GM12878 (cell line): ENCODE data around the gene ARHGAP22. TPM values are rescaled to one million over a fixed set of nuclear protein-coding genes. Genes with fewer than 3 reads are reported as not detected.

Source experiments
- ATAC-seq: fragments of 200-7000 bp; cut with Tn5 transposase; 3 replicates; pipeline ENCODE4 v1.9.1; 2020; ENCODE audit warnings: mild to moderate bottlenecking, moderate library complexity
- BruUV-seq: library from RNA; stranded (reverse); fragments of 400-500 nt; replicated peaks from 2 replicates; lab custom pipeline; 2021; lab: Mats Ljungman, UMichigan
- CTCF ChIA-PET: fragments of 300-600 bp; sonication (Branson Sonifier 250); formaldehyde crosslinking; extraction: SDS; loops from one replicate; lab custom pipeline; 2021; ENCODE audit warnings: inconsistent platforms; lab: Yijun Ruan, JAX
- POLR2A ChIA-PET: fragments of 350-600 bp; formaldehyde crosslinking; extraction: SDS; loops from one replicate; lab custom pipeline; 2021; ENCODE audit warnings: inconsistent platforms; lab: Charles Lee
- RAD21 ChIA-PET: fragments of 300-600 bp; sonication (Branson Sonifier 250); formaldehyde crosslinking; loops from one replicate; lab custom pipeline; 2023; ENCODE audit warnings: antibody characterized with exemption; ENCODE audit not compliant: unreplicated experiment; lab: Charles Lee
- SMC1A ChIA-PET: fragments of 300-600 bp; sonication (Branson Sonifier 250); formaldehyde crosslinking; loops from one replicate; lab custom pipeline; 2023; ENCODE audit not compliant: unreplicated experiment, uncharacterized antibody; lab: Charles Lee
- DNase-seq: peaks from one replicate; pipeline ENCODE4 v3.0.0-alpha.2; 2011; ENCODE audit warnings: low read depth, low spot score
- FAIRE-seq: peaks from 3 replicates; lab custom pipeline; 2011; peaks lifted over from hg19 to GRCh38; lab: Jason Lieb, UNC
- H2AFZ ChIP-seq: 2 replicates; pipeline ENCODE4 v1.6.0; 2011; ENCODE audit warnings: low read depth, low read length, control low read depth; ENCODE audit not compliant: control insufficient read depth
- H3K27ac ChIP-seq: 2 replicates; pipeline ENCODE4 v1.5.1; 2011; ENCODE audit warnings: control low read depth; ENCODE audit not compliant: control insufficient read depth, insufficient read depth
- H3K27me3 ChIP-seq, 2 experiments: replicated peaks in 1 of 2; 2 replicates each; pipeline versions ENCODE4 v1.6.0 to v1.6.1; 2011; ENCODE audit warnings: low read length in 1 of 2; ENCODE audit not compliant: control insufficient read depth in 2 of 2, insufficient read depth in 2 of 2
- H3K36me3 ChIP-seq, 2 experiments: 2 replicates each; pipeline ENCODE4 v1.5.1; 2011; ENCODE audit warnings: low read length in 1 of 2; ENCODE audit not compliant: control insufficient read depth in 2 of 2, insufficient read depth in 2 of 2
- H3K4me1 ChIP-seq: 2 replicates; pipeline ENCODE4 v1.6.1; 2011; ENCODE audit warnings: mild to moderate bottlenecking, low read length, moderate library complexity, mixed read lengths; ENCODE audit not compliant: control insufficient read depth, insufficient read depth
- H3K4me2 ChIP-seq: 2 replicates; pipeline ENCODE4 v1.6.0; 2011; ENCODE audit warnings: control low read depth; ENCODE audit not compliant: control insufficient read depth, insufficient read depth
- H3K4me3 ChIP-seq: fragments of 200-600 bp; sonication (generic); 2 replicates; pipeline ENCODE4 v1.5.1; 2016
- H3K79me2 ChIP-seq: 2 replicates; pipeline ENCODE4 v1.6.0; 2011; ENCODE audit warnings: low read length; ENCODE audit not compliant: control insufficient read depth, insufficient read depth
- H3K9ac ChIP-seq: 2 replicates; pipeline ENCODE4 v1.8.0; 2011; ENCODE audit warnings: low read length, control low read depth, mixed read lengths; ENCODE audit not compliant: control insufficient read depth, insufficient read depth
- H3K9me3 ChIP-seq: replicated peaks from 3 replicates; pipeline ENCODE4 v1.5.1; 2011; ENCODE audit warnings: mild to moderate bottlenecking, low read length; ENCODE audit not compliant: control insufficient read depth, insufficient read depth
- H4K20me1 ChIP-seq: 2 replicates; pipeline ENCODE4 v1.6.0; 2011; ENCODE audit not compliant: control insufficient read depth, insufficient read depth
- BMI1 ChIP-seq: fragments of 450-650 bp; IDR thresholded peaks from 2 replicates; pipeline ENCODE4 v1.6.1; 2016; ENCODE audit warnings: mild to moderate bottlenecking, moderate library complexity, borderline replicate concordance
- HDAC6 ChIP-seq: fragments of 200-600 bp; sonication (generic); IDR thresholded peaks from one replicate; pipeline ENCODE4 v1.8.0; 2017; ENCODE audit warnings: antibody characterized with exemption; ENCODE audit not compliant: unreplicated experiment
- IKZF2 ChIP-seq, 2 experiments: fragments of 450-650 bp; IDR thresholded peaks; 2 replicates each; pipeline ENCODE4 v1.6.1; 2017; ENCODE audit warnings: mild to moderate bottlenecking in 2 of 2, moderate library complexity in 2 of 2
- MEF2B ChIP-seq: fragments of 450-650 bp; IDR thresholded peaks from 2 replicates; pipeline ENCODE4 v1.6.1; 2018; ENCODE audit warnings: mild to moderate bottlenecking, moderate library complexity; ENCODE audit not compliant: partially characterized antibody, poor library complexity, severe bottlenecking
- MXI1 ChIP-seq: fragments of 150-350 bp; IDR thresholded peaks from 2 replicates; pipeline ENCODE4 v1.6.1; 2011; ENCODE audit warnings: low read depth, mild to moderate bottlenecking, inconsistent platforms, low read length, improper control_type of control experiment
- PAX5 ChIP-seq: IDR thresholded peaks from 2 replicates; pipeline ENCODE4 v1.6.1; 2011; ENCODE audit warnings: low read depth, low read length, borderline replicate concordance
- PAX8 ChIP-seq: fragments of 450-650 bp; IDR thresholded peaks from 2 replicates; pipeline ENCODE4 v1.6.1; 2017; ENCODE audit warnings: mild to moderate bottlenecking, moderate library complexity
- POLR2A ChIP-seq: IDR thresholded peaks from 2 replicates; pipeline ENCODE4 v1.6.1; 2011; ENCODE audit warnings: low read depth, mild to moderate bottlenecking, low read length
- SRF ChIP-seq, 2 experiments: IDR thresholded peaks; 2 replicates each; pipeline ENCODE4 v1.6.1; 2011; ENCODE audit warnings: low read depth in 2 of 2, low read length in 2 of 2, mild to moderate bottlenecking in 1 of 2, moderate library complexity in 1 of 2
- TBL1XR1 ChIP-seq: IDR thresholded peaks from 2 replicates; pipeline ENCODE4 v1.6.1; 2012; ENCODE audit warnings: low read depth, low read length, improper control_type of control experiment
- ZBTB4 ChIP-seq: fragments of 450-650 bp; formaldehyde crosslinking; IDR thresholded peaks from 2 replicates; pipeline ENCODE4 v1.4.0; 2022; ENCODE audit warnings: mild to moderate bottlenecking, moderate library complexity
- ZNF384 ChIP-seq: IDR thresholded peaks from 2 replicates; pipeline ENCODE4 v1.6.1; 2012; ENCODE audit warnings: low read depth, mild to moderate bottlenecking, low read length, improper control_type of control experiment, borderline replicate concordance
- WGBS: methylation state at CpG from one replicate; pipeline ENCODE4 v1.1.6; 2016; ENCODE audit warnings: low lambda C conversion rate; ENCODE audit not compliant: insufficient replicate concordance, insufficient coverage; ENCODE audit errors: missing lambda C conversion rate; 5-methylcytosine and 5-hydroxymethylcytosine counted together
- in situ Hi-C: fragments of 300-500 bp; cut with MboI; formaldehyde crosslinking; loops from 9 replicates; pipeline ENCODE4 v1.14.3; 2018; ENCODE audit warnings: mixed read lengths
- intact Hi-C: fragments of 100-400 bp; cut with micrococcal nuclease; formaldehyde crosslinking; loops from one replicate; pipeline ENCODE4 v1.14.2; 2022; ENCODE audit not compliant: unreplicated experiment
- polyA plus RNA-seq, 11 experiments: library from polyadenylated mRNA; depleted of rRNA in 4 of 11; unstranded in 6 of 11; stranded (reverse) in 5 of 11; fragments of >200 nt; fragmentation: Nextera tagmentation in 4 of 11; fragmentation: Illumina TruSeq in 1 of 11; extraction: Ambion mirVana in 4 of 11; extraction: Trizol in 1 of 11; gene quantifications; 1 replicate in 1 of 11; 2 replicates in 10 of 11; pipeline versions ENCODE4 v1.2.1 to v1.2.3, GENCODE V29; 2011 to 2016; ENCODE audit warnings: inconsistent platforms in 2 of 11, missing spikeins in 2 of 11, low read depth in 1 of 11
- total RNA-seq, 4 experiments: library from RNA; depleted of rRNA in 3 of 4; stranded (reverse); fragments of >200 nt in 3 of 4; fragmentation: Illumina TruSeq in 1 of 4; extraction: Trizol in 1 of 4; gene quantifications; 2 replicates each; pipeline versions ENCODE4 v1.2.1 to v1.2.3, GENCODE V29; 2013 to 2021

The ARHGAP22 gene
- total and polyA plus RNA-seq, 10 of the 15 experiments (the other 5 are each of a cell fraction or from before 2014, with no cell fraction given), result 0.07 to 0.61 (median 0.18) TPM; not detected in 5

- no peak overlapping the region for H3K4me2 ChIP-seq
- no peaks in the 10 kb centered on the region for H3K79me2 ChIP-seq
- H3K9me3 ChIP-seq, result no peaks in the 10 kb centered on the region; the same call in 2 of the 3 replicates
- ATAC-seq (no peak), DNase-seq (no peak), FAIRE-seq (no peak)
- no peaks in the 10 kb centered on the region for H4K20me1 ChIP-seq
- no TSS peak for BruUV-seq
- TF ChIP-seq PAX8 (no peak), IKZF2 (IDR thresholded peaks at IDR 0.05) (no peak), PAX5 (no peak), HDAC6 (no peak), BMI1 (no peak), ZBTB4 (CRISPR knock-in tag) (no peak), MEF2B (no peak), TBL1XR1 (no peak), POLR2A (no peak), ZNF384 (no peak), SRF (IDR thresholded peaks at IDR 0.05; ENCODE audit: low read depth in 2 of 2, low read length in 2 of 2) (no peak), MXI1 (no peak)
- H3K36me3 ChIP-seq, result no peaks in the 10 kb centered on the region
- H3K4me1 ChIP-seq, result peaks cover 10% of the 10 kb centered on the region
- WGBS, result 38% methylated on average over 6 of the region's 7 CpGs
- ChIA-PET RAD21 (interaction anchor here (1.1 kb wide), 1 partner anchor 136 kb away, joined by 4 read pairs; no protein-coding TSS in a partner anchor), SMC1A (interaction anchor here (0.9 kb wide), 2 partner anchors 88 to 106 kb away, joined by 3 read pairs; no protein-coding TSS in a partner anchor), CTCF (interaction anchor here (0.8 to 1.1 kb wide), 2 partner anchors 65 to 157 kb away, joined by 3 read pairs; no protein-coding TSS in a partner anchor), POLR2A (no interaction called here)
- no peak overlapping the region for H3K27ac ChIP-seq
- intact Hi-C loops (no loop called here), in situ Hi-C loops (no loop called here)
- H3K9ac ChIP-seq, result no peak overlapping the region
- no peak overlapping the region for H2AFZ ChIP-seq
- peaks cover 1 to 9% of the 10 kb centered on the region in 2 experiments; a peak in 3 of 4 replicates for H3K27me3 ChIP-seq
- no peak overlapping the region for H3K4me3 ChIP-seq
These were observed 84.3 kb downstream of the ARHGAP22 start for GRCh38 chr10:48520594-48520993.
